ENCODE measurements around the gene SCML1. TPM values are rescaled to one million over a fixed set of nuclear protein-coding genes. Genes with fewer than 3 reads are reported as not detected.

SCML1 gene
- total and polyA plus RNA-seq, 9 of the 15 experiments (the other 6 are each of a cell fraction or from before 2014, with no cell fraction given), result 0.01 to 0.04 (median 0.04) TPM; not detected in 6

GRCh38 chrX:17736856-17737709 is at the start of gene SCML1 (continued):
- TF ChIP-seq PREB (CRISPR knock-in tag; IDR thresholded peaks at IDR 0.05) (no peak), AFF4 (CRISPR knock-in tag; IDR thresholded peaks at IDR 0.05) (no peak), ATF1 (CRISPR knock-in tag; IDR thresholded peaks at IDR 0.05) (no peak), ATF1 (tag; IDR thresholded peaks at IDR 0.05) (peak; percentile 49)

- Histone ChIP-seq H3K4me2 (ENCODE audit: insufficient read depth, low read length) (no peak overlapping the region), H3K4me1 (replicated peaks in 1 of 2; ENCODE audit: control insufficient read depth in 2 of 2, insufficient read depth in 2 of 2, low read length in 2 of 2) (no peaks in the 10 kb centered on the region), H3K4me3 (no peak overlapping the region), H3K9ac (ENCODE audit: insufficient read depth in 1 of 2, low read depth in 2 of 2, low read length in 2 of 2) (no peak overlapping the region), H2AFZ (ENCODE audit: low read depth, low read length) (no peak overlapping the region), H4K20me1 (replicated peaks; ENCODE audit: control insufficient read depth, insufficient read depth, low read length) (no peaks in the 10 kb centered on the region), H3K9me3 (replicated peaks; ENCODE audit: control insufficient read depth, insufficient read depth, low read depth, low read length) (no peaks in the 10 kb centered on the region), H3K27me3 (ENCODE audit: control insufficient read depth in 2 of 2, insufficient read depth in 2 of 2, low read length in 2 of 2) (no peaks in the 10 kb centered on the region), H3K36me3 (ENCODE audit: control insufficient read depth, insufficient read depth, low read length) (no peaks in the 10 kb centered on the region), H3K9me1 (ENCODE audit: control insufficient read depth, insufficient read depth, low read length) (no peaks in the 10 kb centered on the region), H3K27ac (ENCODE audit: extremely low read depth, low read depth, low read length) (no peak overlapping the region), H3K79me2 (ENCODE audit: control insufficient read depth, insufficient read depth, low read length) (no peaks in the 10 kb centered on the region)
- ChIA-PET POLR2A (no interaction called here), CTCF (ENCODE audit: low intra/inter-chr PET ratio) (no interaction called here)
- WGBS (ENCODE audit: insufficient coverage, low coverage, missing lambda C conversion rate), result 0% methylated on average over 14 of the region's 14 CpGs
- intact Hi-C loops (cut with micrococcal nuclease) (no loop called here), in situ Hi-C loops (cut with MboI) (no loop called here)
- no TSS peak for BruUV-seq (replicated peaks)
- no peak for DNase-seq (ENCODE audit: extremely low read depth in 1 of 4, low spot score in 3 of 4)
- no peak for FAIRE-seq
- no peak for ATAC-seq
- TF ChIP-seq SRSF1 (IDR thresholded peaks at IDR 0.05; ENCODE audit: low read depth, low read length) (no peak), KDM5B (IDR thresholded peaks at IDR 0.05; ENCODE audit: insufficient replicate concordance, low read depth, low read length) (no peak), E2F6 (IDR thresholded peaks at IDR 0.05; ENCODE audit: borderline replicate concordance in 1 of 2, extremely low read depth in 1 of 2, insufficient read depth in 1 of 2, insufficient read length in 1 of 2, low read depth in 1 of 2, low read length in 1 of 2, poor library complexity in 1 of 2, severe bottlenecking in 1 of 2) (no peak), POLR2H (tag; IDR thresholded peaks at IDR 0.05; ENCODE audit: low read depth) (no peak), ZNF280B (CRISPR knock-in tag; IDR thresholded peaks at IDR 0.05) (no peak), NUFIP1 (IDR thresholded peaks at IDR 0.05; ENCODE audit: partially characterized antibody) (no peak), ZNF696 (CRISPR knock-in tag; conservative IDR thresholded peaks at IDR 0.05) (no peak), NFE2 (IDR thresholded peaks at IDR 0.05; ENCODE audit: low read depth) (no peak)
These were observed 49.6 kb upstream of the SCML1 start for GRCh38 chrX:17687648-17688047.

All from K562 (cell line).